A549 treated with CpdA at 1 μM for 4 hours (cell line): ENCODE data around the gene NGDN. TPM values are rescaled to one million over a fixed set of nuclear protein-coding genes. Genes with fewer than 3 reads are reported as not detected.

Source experiments
- total RNA-seq: library from RNA; stranded (reverse); fragments of 200-300 nt; extraction: Qiagen RNA extraction; gene quantifications from 5 replicates; pipeline ENCODE4 v1.2.3, GENCODE V29; 2022; ENCODE audit warnings: low read depth

Gene NGDN, protein sequence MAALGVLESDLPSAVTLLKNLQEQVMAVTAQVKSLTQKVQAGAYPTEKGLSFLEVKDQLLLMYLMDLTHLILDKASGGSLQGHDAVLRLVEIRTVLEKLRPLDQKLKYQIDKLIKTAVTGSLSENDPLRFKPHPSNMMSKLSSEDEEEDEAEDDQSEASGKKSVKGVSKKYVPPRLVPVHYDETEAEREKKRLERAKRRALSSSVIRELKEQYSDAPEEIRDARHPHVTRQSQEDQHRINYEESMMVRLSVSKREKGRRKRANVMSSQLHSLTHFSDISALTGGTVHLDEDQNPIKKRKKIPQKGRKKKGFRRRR
- 62.3 to 74.9 TPM (median 70.3 TPM) in 5 replicates for total RNA-seq

DNA sequence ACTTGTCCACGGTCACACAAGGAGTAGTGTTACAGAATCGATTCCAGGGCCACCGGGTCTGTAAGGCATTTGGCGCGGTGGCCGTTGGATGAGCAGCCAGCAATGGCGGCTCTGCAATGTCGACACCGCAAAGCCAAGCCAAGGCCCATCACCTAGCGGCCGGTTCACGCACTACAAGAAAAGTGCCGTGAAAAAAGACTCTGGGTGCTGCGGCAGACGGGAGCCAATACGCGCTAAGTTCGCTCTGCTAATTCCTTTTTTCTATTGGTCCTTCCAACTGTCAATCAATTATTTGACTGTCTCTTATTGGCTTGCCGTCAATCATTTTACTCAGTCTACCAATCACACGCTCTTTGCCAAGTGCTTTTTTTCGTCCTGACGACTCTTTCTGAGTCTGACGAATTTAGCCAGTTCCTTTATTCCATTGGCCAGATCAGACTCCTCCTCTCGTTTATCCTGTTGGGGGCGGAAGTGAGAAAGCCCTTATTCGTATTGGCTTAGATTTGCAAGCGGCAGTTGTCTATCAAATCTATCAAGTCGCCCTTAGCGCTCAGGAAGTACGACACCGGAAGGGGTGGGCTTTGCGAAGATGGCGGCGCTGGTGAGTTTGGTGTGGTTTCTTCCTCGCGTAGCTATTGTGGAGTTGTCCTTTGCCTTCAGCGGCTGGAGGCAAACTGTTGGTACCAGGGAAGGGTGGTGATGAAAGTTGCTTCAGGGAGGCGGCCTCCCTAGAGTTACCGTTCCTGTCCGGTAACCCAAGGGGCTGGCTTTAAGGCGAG, at the start of gene NGDN:
NGDN (plus strand) TSS at position 577 of the 779 bp plus-strand sequence; CDS start at position 590, 13 bp downstream.

DNA sequence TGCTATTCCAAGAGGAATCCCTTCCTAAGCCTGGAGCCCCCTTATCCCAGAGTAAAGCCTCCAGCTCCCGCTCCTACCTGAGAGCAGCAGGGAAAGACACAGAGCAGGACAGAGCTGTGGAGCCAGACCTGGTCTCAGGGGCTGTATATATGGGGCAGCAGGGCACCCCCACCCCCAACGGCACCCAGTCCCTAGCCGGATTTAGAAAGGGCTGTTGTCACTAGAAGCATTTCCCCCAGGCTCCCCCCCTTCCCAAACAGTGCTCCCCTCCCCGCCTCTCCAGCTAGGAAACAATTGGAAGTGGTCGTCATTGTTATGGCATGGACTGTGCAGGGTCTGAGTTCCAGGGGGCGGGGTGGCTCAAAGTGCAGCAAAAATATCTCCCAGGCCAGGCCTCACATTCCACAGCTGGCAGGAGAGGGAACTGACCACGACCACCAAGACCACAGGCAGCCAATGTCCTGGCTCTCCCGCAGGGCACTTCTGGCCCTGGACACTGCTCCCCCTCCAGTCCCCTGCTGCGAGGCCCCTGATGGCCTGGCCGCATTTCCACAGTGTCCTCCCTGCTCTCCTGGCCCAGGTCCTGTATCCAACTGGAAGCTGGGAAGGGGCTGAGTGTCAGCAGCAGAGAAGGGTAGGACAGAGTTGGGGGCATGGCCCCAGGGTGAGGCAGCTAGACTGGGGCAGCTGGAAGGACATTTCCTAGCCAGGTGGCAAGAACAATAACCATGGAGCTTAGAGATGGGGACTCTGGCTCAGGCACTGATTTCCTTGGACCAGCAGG, 33.8 kb upstream of the NGDN start, which contains the start of gene MYH7:
MYH7 (minus strand) TSS at position 118 of the 784 bp plus-strand sequence. CDS start 1,928 bp downstream, outside the sequence.

Other genes starting within 250 kb of the NGDN start
- not detected in 5 replicates for gene RNF212B, start 231.8 kb upstream of the NGDN start, total RNA-seq
- gene HOMEZ, start 183.6 kb upstream of the NGDN start, total RNA-seq: 7.4 to 10.9 TPM (median 7.7 TPM) in 5 replicates
- gene PPP1R3E, start 166.8 kb upstream of the NGDN start, total RNA-seq: 3.2 to 6.3 TPM (median 4.1 TPM) in 5 replicates
- 19.2 to 23.2 TPM (median 20.4 TPM) in 5 replicates for gene BCL2L2, start 162.9 kb upstream of the NGDN start, total RNA-seq
- gene PABPN1, start 148.2 kb upstream of the NGDN start, total RNA-seq: 140 to 164 TPM (median 154 TPM) in 5 replicates
- gene SLC22A17, start 116.8 kb upstream of the NGDN start, total RNA-seq: 6.1 to 7.6 TPM (median 6.6 TPM) in 5 replicates
- not detected in 5 replicates for gene EFS, start 104.5 kb upstream of the NGDN start, total RNA-seq
- gene IL25, start 96.9 kb upstream of the NGDN start, total RNA-seq: not detected in 5 replicates
- not detected in 5 replicates for gene CMTM5, start 92.7 kb upstream of the NGDN start, total RNA-seq
- gene MYH6, start 61.4 kb upstream of the NGDN start, total RNA-seq: not detected in 5 replicates
- not detected in 5 replicates for gene MYH7, start 34.0 kb upstream of the NGDN start, total RNA-seq
- gene ZFHX2, start 82.1 kb downstream of the NGDN start, total RNA-seq: 0.77 to 2.4 TPM (median 1.7 TPM) in 5 replicates
- gene THTPA, start 86.6 kb downstream of the NGDN start, total RNA-seq: 12.6 to 14.8 TPM (median 13.0 TPM) in 5 replicates
- gene AP1G2, start 98.1 kb downstream of the NGDN start, total RNA-seq: 38.5 to 58.5 TPM (median 44.8 TPM) in 5 replicates
- gene JPH4, start 109.1 kb downstream of the NGDN start, total RNA-seq: 0.03 TPM in 1 of 5 replicates, not detected in the others
- 7.4 to 11.1 TPM (median 8.2 TPM) in 5 replicates for gene DHRS2, start 166.7 kb downstream of the NGDN start, total RNA-seq